K562 (cell line): ENCODE results near the gene NCR1. TPM values are rescaled to one million over a fixed set of nuclear protein-coding genes. Genes with fewer than 3 reads are reported as not detected.
A peak's percentile ranks its signal among the peaks of the same experiment; 100 is the strongest.
"Not testable (repeated sequence)": the region's sequence is repeated elsewhere in the genome, so short reads cannot be mapped to it uniquely, and the experiment has no call there.

Experiments
- ATAC-seq: fragments of 200-7000 bp; cut with Tn5 transposase; 3 replicates; pipeline ENCODE4 v1.9.1; 2020; ENCODE audit warnings: moderate library complexity
- BruUV-seq: library from RNA; stranded (reverse); fragments of 400-500 nt; replicated peaks from 2 replicates; lab custom pipeline; 2021; lab: Mats Ljungman, UMichigan
- CTCF ChIA-PET: fragments of 300-600 bp; formaldehyde crosslinking; extraction: SDS; loops from one replicate; lab custom pipeline; 2021; ENCODE audit warnings: low intra/inter-chr PET ratio; lab: Yijun Ruan, JAX
- POLR2A ChIA-PET: fragments of 300-600, 350-650 bp; sonication (Branson Sonifier 250); formaldehyde crosslinking; extraction: SDS; loops from one replicate; lab custom pipeline; 2021; ENCODE audit warnings: antibody characterized with exemption, inconsistent platforms; lab: Yijun Ruan, JAX
- DNase-seq, 4 experiments: peaks; one replicate each; pipeline versions ENCODE4 v3.0.0 to v3.0.0-alpha.2; 2011 to 2018; ENCODE audit warnings: low spot score in 3 of 4, mixed read lengths in 3 of 4; ENCODE audit errors: extremely low read depth in 1 of 4
- FAIRE-seq: peaks from 2 replicates; lab custom pipeline; 2011; peaks lifted over from hg19 to GRCh38; lab: Jason Lieb, UNC
- H2AFZ ChIP-seq: 2 replicates; pipeline ENCODE4 v1.6.0; 2011; ENCODE audit warnings: low read depth, low read length, control low read depth, inconsistent platforms
- H3K27ac ChIP-seq: fragments of 200-600 bp; 3 replicates; pipeline ENCODE4 v1.8.0; 2011; ENCODE audit warnings: low read depth, mild to moderate bottlenecking, control low read depth, inconsistent platforms, low read length, moderate library complexity, mixed read lengths; ENCODE audit errors: extremely low read depth
- H3K27me3 ChIP-seq, 2 experiments: fragments of 300-600 bp in 1 of 2; 2 replicates in 1 of 2; 3 replicates in 1 of 2; pipeline versions ENCODE4 v1.6.0 to v1.8.0; 2011; ENCODE audit warnings: inconsistent platforms in 2 of 2, low read length in 2 of 2, mild to moderate bottlenecking in 1 of 2, mixed read lengths in 1 of 2, moderate library complexity in 1 of 2; ENCODE audit not compliant: control insufficient read depth in 2 of 2, insufficient read depth in 2 of 2
- H3K36me3 ChIP-seq: fragments of 300-600 bp; 3 replicates; pipeline ENCODE4 v1.8.0; 2011; ENCODE audit warnings: mild to moderate bottlenecking, low read length, inconsistent platforms; ENCODE audit not compliant: control insufficient read depth, insufficient read depth
- H3K4me1 ChIP-seq, 2 experiments: fragments of 200-600 bp in 1 of 2; replicated peaks in 1 of 2; 2 replicates in 1 of 2; 3 replicates in 1 of 2; pipeline versions ENCODE4 v1.5.1 to v1.8.0; 2011; ENCODE audit warnings: inconsistent platforms in 2 of 2, low read length in 2 of 2, mild to moderate bottlenecking in 1 of 2, mixed read lengths in 1 of 2, moderate library complexity in 1 of 2; ENCODE audit not compliant: control insufficient read depth in 2 of 2, insufficient read depth in 2 of 2
- H3K4me2 ChIP-seq: 2 replicates; pipeline ENCODE4 v1.6.1; 2011; ENCODE audit warnings: low read length, control low read depth, inconsistent platforms, mixed read lengths; ENCODE audit not compliant: insufficient read depth
- H3K4me3 ChIP-seq: fragments of 200-600 bp; sonication (generic), shearing (Covaris generic); 2 replicates; pipeline ENCODE4 v1.5.1; 2016; ENCODE audit warnings: control low read depth, inconsistent platforms
- H3K79me2 ChIP-seq: fragments of 200-600 bp; 3 replicates; pipeline ENCODE4 v1.8.0; 2011; ENCODE audit warnings: low read length, inconsistent platforms; ENCODE audit not compliant: control insufficient read depth, insufficient read depth
- H3K9ac ChIP-seq, 2 experiments: 2 replicates each; pipeline versions ENCODE4 v1.6.0 to v1.6.1; 2011; ENCODE audit warnings: low read depth in 2 of 2, low read length in 2 of 2, control low read depth in 1 of 2, inconsistent platforms in 1 of 2, mild to moderate bottlenecking in 1 of 2, mixed read lengths in 1 of 2; ENCODE audit not compliant: insufficient read depth in 1 of 2
- H3K9me1 ChIP-seq: one replicate; pipeline ENCODE4 v1.6.0; 2011; ENCODE audit warnings: inconsistent platforms, mild to moderate bottlenecking, low read length, moderate library complexity; ENCODE audit not compliant: control insufficient read depth, insufficient read depth
- H3K9me3 ChIP-seq: replicated peaks from 2 replicates; pipeline ENCODE4 v1.5.1; 2011; ENCODE audit warnings: low read depth, low read length, inconsistent platforms; ENCODE audit not compliant: control insufficient read depth, insufficient read depth
- H4K20me1 ChIP-seq: replicated peaks from 2 replicates; pipeline ENCODE4 v1.6.1; 2011; ENCODE audit warnings: low read length, inconsistent platforms, mixed read lengths; ENCODE audit not compliant: control insufficient read depth, insufficient read depth
- ARID1B ChIP-seq: fragments of 450-650 bp; IDR thresholded peaks from 2 replicates; pipeline ENCODE4 v1.6.1; 2016; ENCODE audit warnings: antibody characterized with exemption, mild to moderate bottlenecking, inconsistent platforms
- CBFA2T2 ChIP-seq: fragments of 450-650 bp; conservative IDR thresholded peaks from 2 replicates; pipeline ENCODE4 v1.6.1; 2017; ENCODE audit warnings: mild to moderate bottlenecking
- CBFA2T3 ChIP-seq: fragments of 450-650 bp; IDR thresholded peaks from 2 replicates; pipeline ENCODE4 v1.6.1; 2017
- CEBPG ChIP-seq, 3 experiments: fragments of 200-800 bp in 1 of 3; sonication (Bioruptor generic) in 1 of 3; sonication (generic) in 1 of 3; formaldehyde crosslinking in 1 of 3; IDR thresholded peaks in 2 of 3; conservative IDR thresholded peaks in 1 of 3; 2 replicates each; pipeline versions ENCODE4 v1.6.1 to v1.8.0; 2016 to 2022; ENCODE audit warnings: missing compliant biosample characterization in 2 of 3, missing genetic modification characterization in 2 of 3, mild to moderate bottlenecking in 1 of 3, missing genetic modification reagents in 1 of 3
- DDX20 ChIP-seq: fragments of 450-650 bp; IDR thresholded peaks from 2 replicates; pipeline ENCODE4 v1.6.1; 2016; ENCODE audit warnings: missing genetic modification characterization, low read depth, mild to moderate bottlenecking, missing compliant biosample characterization, moderate library complexity
- DPF2 ChIP-seq: fragments of 450-650 bp; IDR thresholded peaks from 2 replicates; pipeline ENCODE4 v1.6.1; 2016
- ETV1 ChIP-seq: fragments of 450-650 bp; conservative IDR thresholded peaks from 2 replicates; pipeline ENCODE4 v1.6.1; 2016; ENCODE audit warnings: missing genetic modification characterization, control low read depth, low read depth, missing compliant biosample characterization
- HDAC2 ChIP-seq: fragments of 450-650 bp; IDR thresholded peaks from 2 replicates; pipeline ENCODE4 v1.6.1; 2016; ENCODE audit warnings: mild to moderate bottlenecking
- KDM1A ChIP-seq, 2 experiments: fragments of 450-650 bp; IDR thresholded peaks; 2 replicates each; pipeline ENCODE4 v1.6.1; 2016; ENCODE audit warnings: mild to moderate bottlenecking in 2 of 2
- MTA1 ChIP-seq: fragments of 450-650 bp; IDR thresholded peaks from 2 replicates; pipeline ENCODE4 v1.6.1; 2017; ENCODE audit warnings: borderline replicate concordance
- MTA2 ChIP-seq: fragments of 450-650 bp; IDR thresholded peaks from 2 replicates; pipeline ENCODE4 v1.6.1; 2016; ENCODE audit warnings: low read depth
- MTA3 ChIP-seq: fragments of 450-650 bp; formaldehyde crosslinking; IDR thresholded peaks from 2 replicates; pipeline ENCODE4 v1.6.1; 2017; ENCODE audit warnings: mild to moderate bottlenecking, borderline replicate concordance
- NCOR1 ChIP-seq: fragments of 450-650 bp; IDR thresholded peaks from 2 replicates; pipeline ENCODE4 v1.6.1; 2016; ENCODE audit warnings: mild to moderate bottlenecking, moderate library complexity
- NR2C1 ChIP-seq, 2 experiments: fragments of 450-650 bp; IDR thresholded peaks; 2 replicates each; pipeline ENCODE4 v1.6.1; 2017; ENCODE audit warnings: mild to moderate bottlenecking in 2 of 2, antibody characterized with exemption in 1 of 2, inconsistent platforms in 1 of 2, missing compliant biosample characterization in 1 of 2, missing genetic modification characterization in 1 of 2
- RFX1 ChIP-seq: fragments of 450-650 bp; IDR thresholded peaks from 2 replicates; pipeline ENCODE4 v1.6.1; 2016; ENCODE audit warnings: mild to moderate bottlenecking, moderate library complexity
- SMAD4 ChIP-seq: fragments of 250-450 bp; sonication (Bioruptor Pico); conservative IDR thresholded peaks from 2 replicates; pipeline ENCODE4 v1.8.0; 2021; ENCODE audit warnings: inconsistent platforms, mild to moderate bottlenecking, moderate library complexity
- SMARCE1 ChIP-seq: fragments of 450-650 bp; IDR thresholded peaks from 2 replicates; pipeline ENCODE4 v1.7.1; 2016; ENCODE audit warnings: mild to moderate bottlenecking
- TAL1 ChIP-seq: fragments of 450-650 bp; IDR thresholded peaks from 2 replicates; pipeline ENCODE4 v1.6.1; 2016; ENCODE audit warnings: mild to moderate bottlenecking
- TCF3 ChIP-seq: sonication (generic); formaldehyde crosslinking; IDR thresholded peaks from 2 replicates; pipeline ENCODE4 v1.4.0; 2020; ENCODE audit warnings: mild to moderate bottlenecking, missing genetic modification reagents
- TRIM24 ChIP-seq, 2 experiments: fragments of 450-650 bp; IDR thresholded peaks; 2 replicates each; pipeline ENCODE4 v1.6.1; 2016
- USF2 ChIP-seq: sonication (generic); formaldehyde crosslinking; IDR thresholded peaks from 2 replicates; pipeline ENCODE4 v1.5.0; 2020; ENCODE audit warnings: missing genetic modification reagents
- ZEB2 ChIP-seq: fragments of 450-650 bp; IDR thresholded peaks from 2 replicates; pipeline ENCODE4 v1.6.1; 2016
- ZNF316 ChIP-seq: fragments of 450-650 bp; IDR thresholded peaks from 2 replicates; pipeline ENCODE4 v1.6.1; 2016
- ZNF707 ChIP-seq: fragments of 250-450 bp; sonication (Bioruptor Pico); conservative IDR thresholded peaks from 2 replicates; pipeline ENCODE4 v1.8.0; 2022; ENCODE audit warnings: inconsistent platforms, mild to moderate bottlenecking, moderate library complexity
- WGBS: fragments of 100-300 bp; shearing (Covaris generic); methylation state at CpG from one replicate; pipeline ENCODE4 v1.1.6; 2016; ENCODE audit warnings: low coverage, mixed read lengths; ENCODE audit not compliant: insufficient coverage; ENCODE audit errors: missing lambda C conversion rate; 5-methylcytosine and 5-hydroxymethylcytosine counted together
- in situ Hi-C: fragments of 300-500 bp; cut with MboI; formaldehyde crosslinking; loops from 4 replicates; pipeline ENCODE4 v1.15.0; 2018; ENCODE audit warnings: inconsistent platforms, mixed read lengths
- intact Hi-C: fragments of 100-400 bp; cut with micrococcal nuclease; formaldehyde crosslinking; loops from 2 replicates; pipeline ENCODE4 v1.14.2; 2022
- polyA plus RNA-seq, 8 experiments: library from polyadenylated mRNA; depleted of rRNA in 4 of 8; stranded (reverse) in 5 of 8; unstranded in 3 of 8; fragments of >200 nt; fragmentation: Nextera tagmentation in 2 of 8; fragmentation: Illumina TruSeq in 1 of 8; extraction: Ambion mirVana in 2 of 8; extraction: Trizol in 1 of 8; gene quantifications; 2 replicates each; pipeline versions ENCODE4 v1.2.1 to v1.2.3, GENCODE V29; 2011 to 2014; ENCODE audit warnings: inconsistent platforms in 1 of 8, missing spikeins in 1 of 8
- total RNA-seq, 7 experiments: library from RNA; depleted of rRNA in 6 of 7; stranded (reverse); fragments of >200 nt in 6 of 7; fragmentation: Illumina TruSeq in 2 of 7; extraction: Trizol in 2 of 7; gene quantifications; 2 replicates each; pipeline versions ENCODE4 v1.2.1 to v1.2.3, GENCODE V29; 2011 to 2021; ENCODE audit warnings: low replicate concordance in 1 of 7

Gene NCR1
- total and polyA plus RNA-seq, 9 of the 15 experiments (the other 6 are each of a cell fraction or from before 2014, with no cell fraction given), result 0.25 to 3.1 (median 1.2) TPM

GRCh38 chr19:54952591-54953344 lies 46.8 kb downstream of the NCR1 start (continued):
- TF ChIP-seq CEBPG (CRISPR knock-in tag; IDR thresholded peaks at IDR 0.05), result peak; percentile 30; the same call in 1 of the 2 replicates
- no peak; a peak in 1 of 4 replicates for TF ChIP-seq CEBPG (tag; conservative IDR thresholded peaks at IDR 0.05 in 1 of 2, IDR thresholded peaks at IDR 0.05 in 1 of 2)
- TF ChIP-seq ZNF316, result peak; percentile 14; the same call in 1 of the 2 replicates
- no peak for TF ChIP-seq MTA3
- no peak for TF ChIP-seq ETV1 (tag)
- TF ChIP-seq DDX20 (tag), result peak; percentile 25; the same call in 1 of the 2 replicates
- TF ChIP-seq RFX1, result peak; percentile 73
- no peak for TF ChIP-seq USF2 (CRISPR knock-in tag)

GRCh38 chr19:54953345-54953713 lies 47.4 kb downstream of the NCR1 start:
- H3K4me1 ChIP-seq, H3K9ac ChIP-seq, in situ Hi-C loops, CTCF ChIA-PET, H3K27ac ChIP-seq, H3K9me3 ChIP-seq, H2AFZ ChIP-seq, H3K79me2 ChIP-seq, H3K36me3 ChIP-seq, intact Hi-C loops, BruUV-seq, H3K9me1 ChIP-seq, H3K4me2 ChIP-seq, H4K20me1 ChIP-seq, POLR2A ChIA-PET, FAIRE-seq, H3K4me3 ChIP-seq: not testable (repeated sequence)
- TF ChIP-seq SMARCE1 (0 out of 2 replicates have a peak, but pooled peaks have one; percentile 42), CBFA2T2 (peak; percentile 70), CBFA2T3 (peak; percentile 81), NCOR1 (peak; percentile 68), ZNF707 (peak; percentile 67), MTA1 (0 out of 2 replicates have a peak, but pooled peaks have one; percentile 24), HDAC2 (0 out of 2 replicates have a peak, but pooled peaks have one; percentile 19), TCF3 (CRISPR knock-in tag) (peak; percentile 67), TRIM24 (IDR thresholded peaks at IDR 0.05) (peak; percentile 25 to 48; a peak in 1 of 4 replicates), DPF2 (0 out of 2 replicates have a peak, but pooled peaks have one; percentile 31), ARID1B (peak; percentile 72), NR2C1 (IDR thresholded peaks at IDR 0.05) (peak; percentile 76), NR2C1 (tag; IDR thresholded peaks at IDR 0.05) (peak; percentile 81), SMAD4 (CRISPR knock-in tag) (peak; percentile 82), ZEB2 (0 out of 2 replicates have a peak, but pooled peaks have one; percentile 11), MTA2 (peak; percentile 7; the same call in 1 of the 2 replicates), KDM1A (IDR thresholded peaks at IDR 0.05) (peak; percentile 73 to 81), TAL1 (peak; percentile 69)
- ATAC-seq (peak; percentile 55; the same call in 1 of the 3 replicates), DNase-seq (peak in 1 of 4 experiments; percentile 43)
- 0% methylated on average over 10 of the region's 10 CpGs for WGBS
- peaks cover 9 to 15% of the 10 kb centered on the region in 2 experiments; a peak in 3 of 5 replicates for H3K27me3 ChIP-seq
